OCI-LY1 (cell line): ENCODE measurements around the gene SDCCAG8.

Experiments used
- CTCF ChIP-seq: fragments of 200-600 bp; sonication (generic), shearing (Covaris generic); IDR thresholded peaks from 2 replicates; pipeline ENCODE4 v1.5.1; 2017; ENCODE audit warnings: mild to moderate bottlenecking, antibody characterized with exemption, low read length, moderate library complexity, mixed read lengths
- EZH2 ChIP-seq: fragments of 200-600 bp; sonication (generic), shearing (Covaris generic); IDR thresholded peaks from 2 replicates; pipeline ENCODE4 v1.8.0; 2017; ENCODE audit warnings: borderline replicate concordance, mixed run types, mild to moderate bottlenecking, antibody characterized with exemption, low read length, moderate library complexity, mixed read lengths

- no peak for TF ChIP-seq CTCF
- no peak for TF ChIP-seq EZH2
Observed at GRCh38 chr1:243413431-243414151, 157.8 kb downstream of the SDCCAG8 start.
